Stimulated activated CD8-positive, alpha-beta memory T cell treated with anti-CD3 and anti-CD28 coated beads, Interleukin-2, amount 100 ng/mL, for 1 hour (primary cell): ENCODE results near the gene ZNF529.

Experiments used
- DNase-seq, 2 donors: peaks; one replicate each; pipeline ENCODE4 v3.0.0-alpha.2; 2020; ENCODE audit warnings: low read depth in 2 of 2

ZNF529 gene

DNA sequence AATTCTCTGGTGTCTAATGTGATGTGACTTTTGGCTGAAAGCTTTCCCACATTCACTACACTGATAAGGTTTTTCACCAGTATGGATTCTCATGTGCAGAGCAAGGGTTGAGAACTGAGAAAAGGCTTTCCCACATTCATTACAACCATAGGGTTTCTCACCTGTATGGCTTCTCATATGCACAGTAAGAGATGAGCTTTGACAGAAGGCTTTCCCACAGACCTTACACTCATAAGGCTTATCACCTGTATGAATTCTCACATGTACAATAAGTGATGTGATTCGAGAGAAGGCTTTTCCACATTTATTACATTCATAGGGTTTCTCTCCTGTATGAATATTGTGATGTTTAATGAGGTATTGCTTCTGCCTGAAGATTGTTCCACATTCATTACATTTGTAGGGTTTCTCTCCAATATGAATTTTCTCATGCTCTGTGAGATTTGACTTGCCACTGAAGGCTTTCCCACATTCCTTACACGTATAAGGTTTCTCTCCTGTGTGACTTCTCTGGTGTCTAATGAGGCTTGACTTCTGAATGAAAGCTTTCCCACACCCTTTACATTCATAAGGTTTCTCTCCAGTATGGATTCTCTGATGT, 59.0 kb downstream of the ZNF529 start:
- no peak for DNase-seq

DNA sequence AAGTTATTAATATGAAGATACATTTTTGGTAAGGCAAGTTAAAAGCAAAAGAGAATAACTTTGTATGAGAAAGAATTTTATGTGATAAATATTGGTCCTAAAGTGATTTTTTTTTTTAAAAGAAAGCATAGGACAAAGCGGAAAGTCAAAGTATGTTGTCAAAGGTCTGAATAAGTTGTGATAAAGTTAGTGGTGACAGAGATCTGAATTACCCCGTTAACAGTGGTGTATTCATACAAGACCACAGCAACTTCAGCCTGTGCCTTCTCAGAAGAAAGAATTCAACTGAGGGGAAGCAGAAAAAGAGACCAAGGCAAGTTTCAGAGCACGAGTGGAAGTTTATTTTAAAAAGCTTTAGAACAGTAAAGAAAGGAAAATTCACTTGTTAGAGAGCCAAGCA, 64.8 kb downstream of the ZNF529 start:
- DNase-seq = no peak

DNA sequence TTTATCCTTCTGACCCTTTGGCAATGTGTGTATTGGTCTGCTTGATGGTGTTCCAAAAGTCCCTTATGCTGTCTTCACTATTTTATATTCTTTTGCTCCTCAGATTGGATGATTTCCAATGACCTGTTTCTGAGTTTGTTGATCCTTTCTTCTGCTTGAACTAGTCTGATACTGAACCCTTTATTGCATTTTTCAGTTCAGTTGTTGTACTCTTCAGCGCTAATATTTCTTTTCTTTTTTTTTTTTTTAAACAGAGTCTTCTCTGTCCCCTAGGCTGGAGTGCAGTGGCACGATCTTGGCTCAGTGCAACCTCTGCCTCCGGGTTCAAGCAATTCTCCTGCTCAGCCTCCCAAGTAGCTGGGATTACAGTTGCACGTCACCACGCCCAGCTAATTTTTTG, 71.1 kb downstream of the ZNF529 start:
- DNase-seq = no peak

DNA sequence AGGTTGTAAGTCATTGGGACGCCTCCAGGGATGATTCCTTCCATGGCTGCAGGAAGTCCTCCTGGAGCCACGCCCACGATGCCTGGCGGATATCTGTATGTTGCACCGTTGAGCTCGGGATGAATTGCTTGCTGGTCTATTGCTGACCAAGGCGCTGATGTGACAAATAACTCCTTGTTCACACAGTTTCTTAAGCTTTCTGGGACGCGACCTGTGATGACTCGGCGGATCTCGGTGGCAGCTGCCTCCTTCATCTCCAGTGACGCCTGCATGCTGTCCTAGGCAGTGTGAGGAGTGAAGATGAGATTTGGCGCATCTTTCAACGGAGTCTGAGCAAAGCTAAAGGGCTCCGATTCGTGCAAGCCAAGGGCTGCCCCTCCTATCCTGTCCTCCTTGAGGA, 76.1 kb downstream of the ZNF529 start:
- no peak for DNase-seq
